WI38 (cell line): ENCODE measurements around the gene TTN.

Experiments
- H3K4me3 ChIP-seq: 2 replicates; pipeline ENCODE4 v1.5.1; 2011; ENCODE audit warnings: low read depth, mild to moderate bottlenecking, control low read depth, low read length
- CTCF ChIP-seq: IDR thresholded peaks from 2 replicates; pipeline ENCODE4 v1.5.1; 2012; ENCODE audit warnings: low read depth, mild to moderate bottlenecking, control low read depth, low read length

Gene TTN

DNA sequence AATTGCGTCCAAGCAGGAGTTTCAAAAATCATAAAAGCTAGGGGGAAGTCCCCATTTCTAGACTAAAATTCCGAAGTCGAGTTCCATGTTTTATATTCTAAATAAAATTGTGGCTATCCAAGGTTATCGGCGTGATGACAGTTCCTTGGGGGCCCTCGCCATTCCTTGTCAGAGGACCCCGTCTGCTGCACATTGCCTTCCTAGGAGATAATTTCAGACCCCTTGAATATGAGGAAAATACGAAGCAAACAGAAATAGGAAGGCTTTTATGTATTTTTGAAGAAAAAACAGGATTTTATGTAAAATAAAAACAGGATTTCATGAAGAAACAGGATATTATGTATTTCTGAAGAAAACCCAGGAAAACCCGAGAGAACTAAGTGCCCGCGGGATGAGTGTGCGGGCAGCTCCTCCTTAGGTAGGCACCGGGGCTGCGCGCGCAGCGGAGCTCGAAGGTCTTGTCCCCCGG is 327.4 kb downstream of the TTN start:
- no peak for TF ChIP-seq CTCF
- peak overlapping the region; percentile 44 for H3K4me3 ChIP-seq

DNA sequence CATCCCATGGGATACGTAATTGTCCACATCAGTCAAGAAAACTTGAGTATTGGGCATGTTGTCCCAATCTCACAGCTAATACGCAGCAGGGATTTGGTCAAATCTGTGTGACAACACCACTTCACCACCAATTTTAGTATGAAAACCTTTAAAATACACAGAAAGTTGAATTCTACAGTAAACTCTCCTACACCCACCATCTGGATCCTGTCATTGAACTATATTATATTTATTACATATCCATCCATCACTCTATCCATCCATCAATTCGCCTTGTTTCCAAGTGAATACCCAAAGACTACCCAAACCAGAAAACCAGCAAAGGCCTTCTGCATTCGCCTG is 328.0 kb downstream of the TTN start:
- no peak for TF ChIP-seq CTCF
- peak overlapping the region; percentile 85 for H3K4me3 ChIP-seq

- peak; percentile 53 for TF ChIP-seq CTCF
- H3K4me3 ChIP-seq: peak within 1 kb of the TSS; percentile 85
These were observed 328.6 kb downstream of the TTN start, which contains the start of gene FKBP7 for GRCh38 chr2:178478439-178479274. Gene FKBP7, minus strand, starts transcription at chr2:178478600. Its CDS starts 101 bp downstream, at chr2:178478499.

- TF ChIP-seq CTCF: no peak
- H3K4me3 ChIP-seq: peak overlapping the region; percentile 85
These were observed 329.1 kb downstream of the TTN start for GRCh38 chr2:178478130-178478438.

DNA sequence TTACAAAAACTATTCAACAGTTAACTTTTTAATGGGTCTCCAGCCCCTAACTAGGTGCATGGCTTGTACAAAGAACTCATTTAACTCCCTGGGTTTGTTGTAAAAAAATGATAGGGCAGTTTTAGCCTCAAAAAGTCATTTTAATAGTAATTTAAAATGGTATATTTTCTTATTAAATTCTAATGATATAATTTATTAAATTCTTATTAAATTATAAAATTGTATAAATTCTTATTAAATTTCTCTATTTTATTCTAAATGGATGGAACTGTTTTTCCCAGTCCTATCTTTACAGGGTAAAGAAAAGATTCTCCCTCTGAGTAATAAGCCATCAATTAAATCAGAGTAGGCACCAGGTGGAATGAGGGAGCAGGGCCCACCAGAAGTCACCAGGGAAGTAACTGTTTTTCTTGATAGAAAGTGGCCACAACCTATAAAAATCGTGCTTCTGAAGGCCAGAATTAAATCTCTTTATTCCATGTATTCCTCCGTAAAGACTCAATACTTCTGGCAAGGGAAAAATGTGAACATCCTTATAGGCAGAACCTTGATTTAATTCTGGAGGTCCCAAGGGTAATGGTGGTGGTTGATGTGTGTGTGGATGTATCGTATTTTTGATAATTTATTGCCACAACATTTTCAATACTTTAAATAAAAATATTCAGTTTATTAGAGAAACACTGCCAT is 329.6 kb downstream of the TTN start:
- H3K4me3 ChIP-seq: peak overlapping the region; percentile 85
- TF ChIP-seq CTCF: no peak

DNA sequence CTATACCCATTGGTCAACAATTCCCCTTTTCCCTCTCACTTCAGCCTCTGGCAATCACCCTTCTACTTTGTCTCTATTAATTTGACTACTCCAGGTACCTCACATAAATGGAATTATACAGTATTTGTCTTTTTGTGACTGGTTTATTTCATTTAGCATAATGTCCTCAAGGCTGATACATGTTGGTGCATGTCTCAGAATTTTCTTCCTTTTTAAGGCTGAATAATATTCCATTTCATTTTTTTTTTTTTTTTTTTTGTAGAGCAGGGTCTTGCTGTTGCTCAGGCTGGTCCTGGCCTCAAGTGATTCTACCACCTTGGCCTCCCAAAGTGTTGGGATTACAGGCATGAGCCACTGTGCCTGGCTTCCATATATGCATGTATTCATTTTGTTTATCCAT is 330.7 kb downstream of the TTN start:
- TF ChIP-seq CTCF: no peak
- no peak overlapping the region for H3K4me3 ChIP-seq
